ENCODE measurements around the gene GABPB2. TPM values are rescaled to one million over a fixed set of nuclear protein-coding genes. Genes with fewer than 3 reads are reported as not detected.
A peak's percentile ranks its signal among the peaks of the same experiment; 100 is the strongest.

Gene GABPB2
- total and polyA plus RNA-seq, 2 of the 13 experiments (the other 11 are each of a cell fraction or from before 2014, with no cell fraction given), result 0.09 TPM; not detected in 1

GRCh38 chr1:151059109-151060006 is 11.2 kb upstream of the GABPB2 start, which contains the start of gene CDC42SE1 (continued):
- TF ChIP-seq, protein P1, sequence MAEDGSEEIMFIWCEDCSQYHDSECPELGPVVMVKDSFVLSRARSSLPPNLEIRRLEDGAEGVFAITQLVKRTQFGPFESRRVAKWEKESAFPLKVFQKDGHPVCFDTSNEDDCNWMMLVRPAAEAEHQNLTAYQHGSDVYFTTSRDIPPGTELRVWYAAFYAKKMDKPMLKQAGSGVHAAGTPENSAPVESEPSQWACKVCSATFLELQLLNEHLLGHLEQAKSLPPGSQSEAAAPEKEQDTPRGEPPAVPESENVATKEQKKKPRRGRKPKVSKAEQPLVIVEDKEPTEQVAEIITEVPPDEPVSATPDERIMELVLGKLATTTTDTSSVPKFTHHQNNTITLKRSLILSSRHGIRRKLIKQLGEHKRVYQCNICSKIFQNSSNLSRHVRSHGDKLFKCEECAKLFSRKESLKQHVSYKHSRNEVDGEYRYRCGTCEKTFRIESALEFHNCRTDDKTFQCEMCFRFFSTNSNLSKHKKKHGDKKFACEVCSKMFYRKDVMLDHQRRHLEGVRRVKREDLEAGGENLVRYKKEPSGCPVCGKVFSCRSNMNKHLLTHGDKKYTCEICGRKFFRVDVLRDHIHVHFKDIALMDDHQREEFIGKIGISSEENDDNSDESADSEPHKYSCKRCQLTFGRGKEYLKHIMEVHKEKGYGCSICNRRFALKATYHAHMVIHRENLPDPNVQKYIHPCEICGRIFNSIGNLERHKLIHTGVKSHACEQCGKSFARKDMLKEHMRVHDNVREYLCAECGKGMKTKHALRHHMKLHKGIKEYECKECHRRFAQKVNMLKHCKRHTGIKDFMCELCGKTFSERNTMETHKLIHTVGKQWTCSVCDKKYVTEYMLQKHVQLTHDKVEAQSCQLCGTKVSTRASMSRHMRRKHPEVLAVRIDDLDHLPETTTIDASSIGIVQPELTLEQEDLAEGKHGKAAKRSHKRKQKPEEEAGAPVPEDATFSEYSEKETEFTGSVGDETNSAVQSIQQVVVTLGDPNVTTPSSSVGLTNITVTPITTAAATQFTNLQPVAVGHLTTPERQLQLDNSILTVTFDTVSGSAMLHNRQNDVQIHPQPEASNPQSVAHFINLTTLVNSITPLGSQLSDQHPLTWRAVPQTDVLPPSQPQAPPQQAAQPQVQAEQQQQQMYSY (CRISPR knock-in tag; IDR thresholded peaks at IDR 0.05), result no peak; the same call in 1 of the 2 replicates
- TF ChIP-seq, protein P2, sequence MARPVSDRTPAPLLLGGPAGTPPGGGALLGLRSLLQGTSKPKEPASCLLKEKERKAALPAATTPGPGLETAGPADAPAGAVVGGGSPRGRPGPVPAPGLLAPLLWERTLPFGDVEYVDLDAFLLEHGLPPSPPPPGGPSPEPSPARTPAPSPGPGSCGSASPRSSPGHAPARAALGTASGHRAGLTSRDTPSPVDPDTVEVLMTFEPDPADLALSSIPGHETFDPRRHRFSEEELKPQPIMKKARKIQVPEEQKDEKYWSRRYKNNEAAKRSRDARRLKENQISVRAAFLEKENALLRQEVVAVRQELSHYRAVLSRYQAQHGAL (CRISPR knock-in tag; IDR thresholded peaks at IDR 0.05; ENCODE audit: not compliant biosample characterization), result no peak
- TF ChIP-seq ZNF816 (CRISPR knock-in tag; IDR thresholded peaks at IDR 0.05; ENCODE audit: borderline replicate concordance), result no peak
- TF ChIP-seq FOSL1 (CRISPR knock-in tag; IDR thresholded peaks at IDR 0.05; ENCODE audit: borderline replicate concordance), result no peak
- no peak for TF ChIP-seq PREB (CRISPR knock-in tag; IDR thresholded peaks at IDR 0.05)
- no peak for TF ChIP-seq ZNF7 (CRISPR knock-in tag; IDR thresholded peaks at IDR 0.05)
- TF ChIP-seq HMGXB3 (CRISPR knock-in tag; IDR thresholded peaks at IDR 0.05; ENCODE audit: borderline replicate concordance), result no peak
- no peak for TF ChIP-seq FOXP1 (IDR thresholded peaks at IDR 0.05)
- no peak for TF ChIP-seq FOXP1 (CRISPR knock-in tag; IDR thresholded peaks at IDR 0.05)
- TF ChIP-seq ZNF766 (CRISPR knock-in tag; IDR thresholded peaks at IDR 0.05; ENCODE audit: borderline replicate concordance), result no peak
- TF ChIP-seq WIZ (CRISPR knock-in tag; IDR thresholded peaks at IDR 0.05), result no peak
- TF ChIP-seq ZNF124 (CRISPR knock-in tag; IDR thresholded peaks at IDR 0.05), result peak; percentile 69; the same call in 1 of the 2 replicates
- TF ChIP-seq, protein P3, sequence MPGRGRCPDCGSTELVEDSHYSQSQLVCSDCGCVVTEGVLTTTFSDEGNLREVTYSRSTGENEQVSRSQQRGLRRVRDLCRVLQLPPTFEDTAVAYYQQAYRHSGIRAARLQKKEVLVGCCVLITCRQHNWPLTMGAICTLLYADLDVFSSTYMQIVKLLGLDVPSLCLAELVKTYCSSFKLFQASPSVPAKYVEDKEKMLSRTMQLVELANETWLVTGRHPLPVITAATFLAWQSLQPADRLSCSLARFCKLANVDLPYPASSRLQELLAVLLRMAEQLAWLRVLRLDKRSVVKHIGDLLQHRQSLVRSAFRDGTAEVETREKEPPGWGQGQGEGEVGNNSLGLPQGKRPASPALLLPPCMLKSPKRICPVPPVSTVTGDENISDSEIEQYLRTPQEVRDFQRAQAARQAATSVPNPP (CRISPR knock-in tag; IDR thresholded peaks at IDR 0.05), result no peak
- peak; percentile 85; the same call in 1 of the 2 replicates for TF ChIP-seq ZNF747 (CRISPR knock-in tag; IDR thresholded peaks at IDR 0.05; ENCODE audit: borderline replicate concordance)
- TF ChIP-seq, protein P4, sequence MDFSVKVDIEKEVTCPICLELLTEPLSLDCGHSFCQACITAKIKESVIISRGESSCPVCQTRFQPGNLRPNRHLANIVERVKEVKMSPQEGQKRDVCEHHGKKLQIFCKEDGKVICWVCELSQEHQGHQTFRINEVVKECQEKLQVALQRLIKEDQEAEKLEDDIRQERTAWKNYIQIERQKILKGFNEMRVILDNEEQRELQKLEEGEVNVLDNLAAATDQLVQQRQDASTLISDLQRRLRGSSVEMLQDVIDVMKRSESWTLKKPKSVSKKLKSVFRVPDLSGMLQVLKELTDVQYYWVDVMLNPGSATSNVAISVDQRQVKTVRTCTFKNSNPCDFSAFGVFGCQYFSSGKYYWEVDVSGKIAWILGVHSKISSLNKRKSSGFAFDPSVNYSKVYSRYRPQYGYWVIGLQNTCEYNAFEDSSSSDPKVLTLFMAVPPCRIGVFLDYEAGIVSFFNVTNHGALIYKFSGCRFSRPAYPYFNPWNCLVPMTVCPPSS (IDR thresholded peaks at IDR 0.05), result no peak
- peak; percentile 70; the same call in 1 of the 2 replicates for TF ChIP-seq KDM5B (CRISPR knock-in tag; IDR thresholded peaks at IDR 0.05; ENCODE audit: borderline replicate concordance)
